Transverse colon (tissue), 3 donors: Measurements from ENCODE around the gene BTD.

Experiments used
- EP300 ChIP-seq: sonication (generic); formaldehyde crosslinking; IDR thresholded peaks from one replicate; pipeline ENCODE4 v1.6.1; 2017; ENCODE audit warnings: antibody characterized with exemption, low read depth
- POLR2A ChIP-seq: fragments of 450-650 bp; IDR thresholded peaks from one replicate; pipeline ENCODE4 v1.6.1; 2016; ENCODE audit warnings: antibody characterized with exemption, mild to moderate bottlenecking, moderate library complexity
- TF ChIP-seq, protein P1 (sequence below), 5 experiments: fragments of 200-600 bp in 3 of 5; fragments of 450-650 bp in 2 of 5; sonication (generic) in 3 of 5; IDR thresholded peaks; 1 replicate in 2 of 5; 2 replicates in 3 of 5; pipeline ENCODE4 v1.5.1; 2016 to 2017; ENCODE audit warnings: antibody characterized with exemption in 5 of 5, inconsistent platforms in 3 of 5, mild to moderate bottlenecking in 2 of 5, moderate library complexity in 1 of 5

DNA sequence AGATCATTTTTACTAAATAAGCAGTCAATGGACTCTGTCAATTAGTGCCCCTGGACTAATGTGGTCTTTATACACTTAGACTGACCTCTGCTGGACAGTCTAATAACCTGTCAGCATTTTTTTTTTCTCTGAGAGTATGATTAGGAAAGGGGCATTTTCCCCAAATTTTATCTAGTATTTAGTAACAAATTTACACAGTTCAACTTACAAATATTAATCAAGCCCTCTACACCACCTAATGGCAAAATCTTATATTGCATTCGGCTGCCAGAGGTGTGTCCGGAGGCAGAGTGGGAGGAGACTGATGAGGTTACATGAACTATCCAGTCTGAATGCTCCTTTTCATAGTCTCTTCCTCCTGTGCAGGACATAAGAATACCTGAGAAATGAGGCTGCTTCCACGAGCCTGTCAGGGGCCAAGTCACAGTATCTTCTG lies 44.0 kb upstream of the BTD start:
- no peak for TF ChIP-seq EP300
- TF ChIP-seq POLR2A, result no peak
- TF ChIP-seq, protein P1, sequence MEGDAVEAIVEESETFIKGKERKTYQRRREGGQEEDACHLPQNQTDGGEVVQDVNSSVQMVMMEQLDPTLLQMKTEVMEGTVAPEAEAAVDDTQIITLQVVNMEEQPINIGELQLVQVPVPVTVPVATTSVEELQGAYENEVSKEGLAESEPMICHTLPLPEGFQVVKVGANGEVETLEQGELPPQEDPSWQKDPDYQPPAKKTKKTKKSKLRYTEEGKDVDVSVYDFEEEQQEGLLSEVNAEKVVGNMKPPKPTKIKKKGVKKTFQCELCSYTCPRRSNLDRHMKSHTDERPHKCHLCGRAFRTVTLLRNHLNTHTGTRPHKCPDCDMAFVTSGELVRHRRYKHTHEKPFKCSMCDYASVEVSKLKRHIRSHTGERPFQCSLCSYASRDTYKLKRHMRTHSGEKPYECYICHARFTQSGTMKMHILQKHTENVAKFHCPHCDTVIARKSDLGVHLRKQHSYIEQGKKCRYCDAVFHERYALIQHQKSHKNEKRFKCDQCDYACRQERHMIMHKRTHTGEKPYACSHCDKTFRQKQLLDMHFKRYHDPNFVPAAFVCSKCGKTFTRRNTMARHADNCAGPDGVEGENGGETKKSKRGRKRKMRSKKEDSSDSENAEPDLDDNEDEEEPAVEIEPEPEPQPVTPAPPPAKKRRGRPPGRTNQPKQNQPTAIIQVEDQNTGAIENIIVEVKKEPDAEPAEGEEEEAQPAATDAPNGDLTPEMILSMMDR (IDR thresholded peaks at IDR 0.05), result peak; percentile 51 to 68 (median 64)
